ENCODE data around the gene BLACAT1. TPM values are rescaled to one million over a fixed set of nuclear protein-coding genes. Genes with fewer than 3 reads are reported as not detected.

The BLACAT1 gene
- polyA plus RNA-seq, 1 of the 3 experiments (the other 2 are of a cell fraction): not detected

- TF ChIP-seq, protein P1, sequence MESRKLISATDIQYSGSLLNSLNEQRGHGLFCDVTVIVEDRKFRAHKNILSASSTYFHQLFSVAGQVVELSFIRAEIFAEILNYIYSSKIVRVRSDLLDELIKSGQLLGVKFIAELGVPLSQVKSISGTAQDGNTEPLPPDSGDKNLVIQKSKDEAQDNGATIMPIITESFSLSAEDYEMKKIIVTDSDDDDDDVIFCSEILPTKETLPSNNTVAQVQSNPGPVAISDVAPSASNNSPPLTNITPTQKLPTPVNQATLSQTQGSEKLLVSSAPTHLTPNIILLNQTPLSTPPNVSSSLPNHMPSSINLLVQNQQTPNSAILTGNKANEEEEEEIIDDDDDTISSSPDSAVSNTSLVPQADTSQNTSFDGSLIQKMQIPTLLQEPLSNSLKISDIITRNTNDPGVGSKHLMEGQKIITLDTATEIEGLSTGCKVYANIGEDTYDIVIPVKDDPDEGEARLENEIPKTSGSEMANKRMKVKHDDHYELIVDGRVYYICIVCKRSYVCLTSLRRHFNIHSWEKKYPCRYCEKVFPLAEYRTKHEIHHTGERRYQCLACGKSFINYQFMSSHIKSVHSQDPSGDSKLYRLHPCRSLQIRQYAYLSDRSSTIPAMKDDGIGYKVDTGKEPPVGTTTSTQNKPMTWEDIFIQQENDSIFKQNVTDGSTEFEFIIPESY (IDR thresholded peaks at IDR 0.05; ENCODE audit: borderline replicate concordance, low read depth): no peak
- TF ChIP-seq, protein P2, sequence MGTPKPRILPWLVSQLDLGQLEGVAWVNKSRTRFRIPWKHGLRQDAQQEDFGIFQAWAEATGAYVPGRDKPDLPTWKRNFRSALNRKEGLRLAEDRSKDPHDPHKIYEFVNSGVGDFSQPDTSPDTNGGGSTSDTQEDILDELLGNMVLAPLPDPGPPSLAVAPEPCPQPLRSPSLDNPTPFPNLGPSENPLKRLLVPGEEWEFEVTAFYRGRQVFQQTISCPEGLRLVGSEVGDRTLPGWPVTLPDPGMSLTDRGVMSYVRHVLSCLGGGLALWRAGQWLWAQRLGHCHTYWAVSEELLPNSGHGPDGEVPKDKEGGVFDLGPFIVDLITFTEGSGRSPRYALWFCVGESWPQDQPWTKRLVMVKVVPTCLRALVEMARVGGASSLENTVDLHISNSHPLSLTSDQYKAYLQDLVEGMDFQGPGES (IDR thresholded peaks at IDR 0.05; ENCODE audit: low read depth, low read length): no peak
- TF ChIP-seq JUND (IDR thresholded peaks at IDR 0.05) (no peak), RAD21 (IDR thresholded peaks at IDR 0.05; ENCODE audit: low read length) (no peak), FOXM1 (IDR thresholded peaks at IDR 0.05; ENCODE audit: low read depth) (no peak)
Measured at GRCh38 chr1:205440121-205440475, 15.7 kb downstream of the BLACAT1 start (continued).

DNA sequence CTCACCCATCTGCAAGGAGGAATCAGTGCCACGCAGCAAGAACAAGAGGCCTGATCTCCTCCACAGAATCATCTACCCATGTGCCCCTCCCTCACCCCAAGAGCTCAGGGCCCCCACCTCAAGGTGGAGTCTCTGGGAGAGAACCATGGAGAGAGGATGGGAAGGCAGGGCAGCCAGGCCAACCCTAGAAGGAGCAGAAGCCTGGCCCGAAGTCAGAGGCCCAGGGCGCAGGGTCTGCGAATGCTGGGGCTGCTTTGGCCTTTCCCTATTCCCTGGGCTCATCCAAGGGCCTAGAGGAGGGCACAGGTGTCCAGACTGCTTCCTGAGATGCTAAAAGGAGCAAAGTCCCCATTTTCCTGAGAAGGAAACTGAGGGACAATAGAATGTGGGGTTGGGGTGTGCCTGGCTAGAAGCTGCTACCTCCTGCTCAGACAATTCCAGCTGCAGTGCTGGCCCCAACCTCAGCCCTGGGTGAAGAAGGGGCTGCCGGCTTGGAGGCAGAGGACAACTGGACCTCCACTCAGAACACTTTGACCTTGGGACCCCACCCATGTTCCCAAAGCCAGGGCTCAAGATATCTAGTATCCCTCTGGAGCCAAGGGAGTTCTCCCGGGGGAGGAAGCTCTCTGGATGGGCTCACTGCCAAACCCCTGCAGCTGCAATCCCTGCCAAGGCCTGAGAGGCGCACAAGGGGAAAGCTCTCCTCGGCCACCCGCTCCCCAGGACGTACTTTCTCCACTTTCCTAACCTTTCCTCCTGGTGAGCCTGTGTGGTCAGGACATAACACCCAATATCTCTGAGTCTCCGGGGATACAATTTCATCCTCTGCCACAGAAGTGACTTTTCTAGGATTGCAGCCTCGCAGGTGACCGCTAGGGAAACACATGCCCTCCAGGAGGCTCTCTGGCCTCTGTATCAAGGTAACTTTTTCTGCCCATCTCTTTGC lies 17.4 kb downstream of the BLACAT1 start:
- 60% methylated on average over 9 of the region's 13 CpGs for WGBS (ENCODE audit: low lambda C conversion rate)
- no peaks in the 10 kb centered on the region for H3F3A ChIP-seq (replicated peaks; ENCODE audit: insufficient read depth)
- peaks cover 50% of the 10 kb centered on the region; the same call in 1 of the 2 replicates for H3K27me3 ChIP-seq (ENCODE audit: insufficient read depth)
- H2AFZ ChIP-seq (ENCODE audit: low read depth): no peak overlapping the region
- ChIA-PET CTCF (interaction anchor here (0.7 to 2.0 kb wide), 13 partner anchors 10 to 361 kb away, joined by 3 to 11 read pairs (median 5); no protein-coding TSS in a partner anchor), POLR2A (no interaction called here)
- no peak for TF ChIP-seq JUND (IDR thresholded peaks at IDR 0.05)
- TF ChIP-seq NFIC (IDR thresholded peaks at IDR 0.05; ENCODE audit: borderline replicate concordance): peak; percentile 32; the same call in 1 of the 2 replicates
- TF ChIP-seq, protein P3, sequence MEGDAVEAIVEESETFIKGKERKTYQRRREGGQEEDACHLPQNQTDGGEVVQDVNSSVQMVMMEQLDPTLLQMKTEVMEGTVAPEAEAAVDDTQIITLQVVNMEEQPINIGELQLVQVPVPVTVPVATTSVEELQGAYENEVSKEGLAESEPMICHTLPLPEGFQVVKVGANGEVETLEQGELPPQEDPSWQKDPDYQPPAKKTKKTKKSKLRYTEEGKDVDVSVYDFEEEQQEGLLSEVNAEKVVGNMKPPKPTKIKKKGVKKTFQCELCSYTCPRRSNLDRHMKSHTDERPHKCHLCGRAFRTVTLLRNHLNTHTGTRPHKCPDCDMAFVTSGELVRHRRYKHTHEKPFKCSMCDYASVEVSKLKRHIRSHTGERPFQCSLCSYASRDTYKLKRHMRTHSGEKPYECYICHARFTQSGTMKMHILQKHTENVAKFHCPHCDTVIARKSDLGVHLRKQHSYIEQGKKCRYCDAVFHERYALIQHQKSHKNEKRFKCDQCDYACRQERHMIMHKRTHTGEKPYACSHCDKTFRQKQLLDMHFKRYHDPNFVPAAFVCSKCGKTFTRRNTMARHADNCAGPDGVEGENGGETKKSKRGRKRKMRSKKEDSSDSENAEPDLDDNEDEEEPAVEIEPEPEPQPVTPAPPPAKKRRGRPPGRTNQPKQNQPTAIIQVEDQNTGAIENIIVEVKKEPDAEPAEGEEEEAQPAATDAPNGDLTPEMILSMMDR (IDR thresholded peaks at IDR 0.05): peak; percentile 50
- no peaks in the 10 kb centered on the region for H3K36me3 ChIP-seq (replicated peaks in 1 of 2; ENCODE audit: control insufficient read depth in 1 of 2, insufficient read depth in 2 of 2, low read length in 1 of 2)
- no peak overlapping the region for H3K9ac ChIP-seq
- H3K9me2 ChIP-seq: no peaks in the 10 kb centered on the region
- H3K9me3 ChIP-seq: no peaks in the 10 kb centered on the region
- no peak overlapping the region for H3K27ac ChIP-seq (ENCODE audit: low read depth in 2 of 2, low read length in 1 of 2)
- no peak overlapping the region for H3K4me3 ChIP-seq (ENCODE audit: low read depth in 2 of 2, low read length in 1 of 2)
- no peaks in the 10 kb centered on the region for H4K20me1 ChIP-seq (ENCODE audit: insufficient read depth)
- H3K79me2 ChIP-seq (ENCODE audit: insufficient read depth): no peaks in the 10 kb centered on the region
- H3K4me1 ChIP-seq (ENCODE audit: control insufficient read depth in 1 of 2, insufficient read depth in 2 of 2, low read depth in 1 of 2, low read length in 1 of 2): peaks cover 0 to 3% of the 10 kb centered on the region in 2 experiments; a peak in 1 of 4 replicates
- DNase-seq: peak; percentile 83
- no peak overlapping the region for H3K4me2 ChIP-seq

DNA sequence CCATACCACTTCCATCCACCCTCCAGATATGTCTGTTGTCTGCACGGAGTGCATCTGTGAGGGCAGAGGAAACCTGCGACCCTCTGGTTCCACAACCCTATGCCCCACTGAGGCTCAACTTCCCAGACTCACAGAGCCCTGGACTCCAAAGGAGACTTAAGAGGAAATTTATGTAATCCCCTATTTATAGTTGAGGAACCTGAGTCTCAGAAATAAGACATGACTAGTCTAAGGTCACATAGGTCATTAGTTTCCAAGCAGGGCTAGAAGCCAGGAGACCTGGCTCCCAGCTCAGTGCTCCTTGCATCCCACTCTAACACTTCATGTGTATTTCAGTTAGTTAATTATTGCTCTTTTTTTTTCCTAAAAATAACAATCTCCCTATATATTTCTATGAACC lies 18.3 kb downstream of the BLACAT1 start:
- no peak for DNase-seq
- H3K4me3 ChIP-seq (ENCODE audit: low read depth in 2 of 2, low read length in 1 of 2): no peak overlapping the region
- peaks cover 42% of the 10 kb centered on the region; the same call in 1 of the 2 replicates for H3K27me3 ChIP-seq (ENCODE audit: insufficient read depth)
- no peaks in the 10 kb centered on the region for H4K20me1 ChIP-seq (ENCODE audit: insufficient read depth)
- 29% methylated on average over 2 of the region's 2 CpGs for WGBS (ENCODE audit: low lambda C conversion rate)
- H3F3A ChIP-seq (replicated peaks; ENCODE audit: insufficient read depth): no peaks in the 10 kb centered on the region
- H3K9ac ChIP-seq: no peak overlapping the region
- H3K27ac ChIP-seq (ENCODE audit: low read depth in 2 of 2, low read length in 1 of 2): no peak overlapping the region
- H3K9me3 ChIP-seq: no peaks in the 10 kb centered on the region
- peaks cover 0 to 3% of the 10 kb centered on the region in 2 experiments; a peak in 1 of 4 replicates for H3K4me1 ChIP-seq (ENCODE audit: control insufficient read depth in 1 of 2, insufficient read depth in 2 of 2, low read depth in 1 of 2, low read length in 1 of 2)
- no peaks in the 10 kb centered on the region for H3K36me3 ChIP-seq (replicated peaks in 1 of 2; ENCODE audit: control insufficient read depth in 1 of 2, insufficient read depth in 2 of 2, low read length in 1 of 2)
- CTCF ChIA-PET: interaction anchor here (0.6 to 1.2 kb wide), 4 partner anchors 21 to 766 kb away, joined by 3 read pairs; no protein-coding TSS in a partner anchor
- no peaks in the 10 kb centered on the region for H3K9me2 ChIP-seq
- POLR2A ChIA-PET: no interaction called here
- H3K4me2 ChIP-seq: no peak overlapping the region
- H3K79me2 ChIP-seq (ENCODE audit: insufficient read depth): no peaks in the 10 kb centered on the region
- no peak overlapping the region for H2AFZ ChIP-seq (ENCODE audit: low read depth)
- TF ChIP-seq EP300 (IDR thresholded peaks at IDR 0.05; ENCODE audit: borderline replicate concordance in 1 of 2, low read depth in 1 of 2, low read length in 1 of 2): no peak
- no peak for TF ChIP-seq ELF1 (IDR thresholded peaks at IDR 0.05)
- TF ChIP-seq FOXJ3 (CRISPR knock-in tag; IDR thresholded peaks at IDR 0.05): no peak
- TF ChIP-seq POLR2AphosphoS5 (IDR thresholded peaks at IDR 0.05; ENCODE audit: low read depth, low read length): no peak
- no peak for TF ChIP-seq FOXM1 (IDR thresholded peaks at IDR 0.05; ENCODE audit: low read depth)
- TF ChIP-seq, protein P2 (IDR thresholded peaks at IDR 0.05; ENCODE audit: low read depth, low read length): no peak
- no peak for TF ChIP-seq GABPA (IDR thresholded peaks at IDR 0.05; ENCODE audit: low read depth)
- TF ChIP-seq TCF12 (IDR thresholded peaks at IDR 0.05): no peak
- TF ChIP-seq YY1 (IDR thresholded peaks at IDR 0.05; ENCODE audit: low read depth): no peak
- TF ChIP-seq MEF2A (IDR thresholded peaks at IDR 0.05; ENCODE audit: borderline replicate concordance, low read depth): no peak
- TF ChIP-seq NFIC (IDR thresholded peaks at IDR 0.05; ENCODE audit: borderline replicate concordance): no peak
- TF ChIP-seq TAF1 (IDR thresholded peaks at IDR 0.05; ENCODE audit: borderline replicate concordance, low read depth, low read length): no peak
- no peak for TF ChIP-seq PBX3 (IDR thresholded peaks at IDR 0.05)
